ENCODE results near the gene SCYGR3.
"Not testable (repeated sequence)": the region's sequence is repeated elsewhere in the genome, so short reads cannot be mapped to it uniquely, and the experiment has no call there.

Gene SCYGR3

DNA sequence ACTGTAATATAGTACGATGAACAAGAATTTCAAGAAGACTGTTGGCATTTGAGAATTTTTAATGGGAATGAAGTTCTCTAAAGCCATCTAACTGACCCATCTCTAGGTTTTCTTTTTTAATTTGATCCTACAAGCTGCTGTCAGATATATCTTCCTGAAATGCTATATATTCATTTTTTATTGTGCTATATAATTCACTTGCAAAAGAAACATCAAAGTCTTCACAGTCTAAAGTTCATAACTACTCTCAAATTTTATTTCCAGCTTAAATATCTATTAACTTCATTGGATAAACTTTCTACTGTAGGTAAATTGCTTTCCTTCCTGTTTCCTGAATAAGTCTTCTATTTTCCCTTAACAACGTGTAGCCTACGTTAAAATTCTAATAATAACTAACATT, 12.3 kb downstream of the SCYGR3 start:
- DNase-seq (ENCODE audit: extremely low spot score): no peak
- CTCF ChIA-PET: interaction anchor here (0.7 kb wide), 1 partner anchor 138 kb away, joined by 3 read pairs; no protein-coding TSS in a partner anchor
- TF ChIP-seq ELF4 (IDR thresholded peaks at IDR 0.05) (no peak), FOXA1 (IDR thresholded peaks at IDR 0.05) (no peak), BHLHE40 (IDR thresholded peaks at IDR 0.05; ENCODE audit: borderline replicate concordance) (no peak), NFRKB (IDR thresholded peaks at IDR 0.05) (no peak), ARNT (IDR thresholded peaks at IDR 0.05) (no peak), TARDBP (IDR thresholded peaks at IDR 0.05) (no peak), L3MBTL2 (conservative IDR thresholded peaks at IDR 0.05) (no peak), SUZ12 (IDR thresholded peaks at IDR 0.05) (no peak), CTBP1 (IDR thresholded peaks at IDR 0.05; ENCODE audit: borderline replicate concordance) (no peak), PKNOX1 (IDR thresholded peaks at IDR 0.05) (no peak), ZNF384 (IDR thresholded peaks at IDR 0.05) (no peak), FOXK2 (IDR thresholded peaks at IDR 0.05) (no peak), FOXM1 (IDR thresholded peaks at IDR 0.05; ENCODE audit: borderline replicate concordance) (no peak), SP1 (IDR thresholded peaks at IDR 0.05) (no peak), HDGF (IDR thresholded peaks at IDR 0.05; ENCODE audit: borderline replicate concordance) (no peak), LEF1 (IDR thresholded peaks at IDR 0.05; ENCODE audit: borderline replicate concordance) (no peak)
- POLR2A ChIA-PET: no interaction called here

- CTCF ChIA-PET: not testable (repeated sequence)
These were observed 15.7 kb downstream of the SCYGR3 start, which contains the start of gene SCYGR2 for GRCh38 chr2:227598835-227599503. Gene SCYGR2 (plus strand): TSS chr2:227598893. CDS start chr2:227598893, 0 bp downstream.

DNA sequence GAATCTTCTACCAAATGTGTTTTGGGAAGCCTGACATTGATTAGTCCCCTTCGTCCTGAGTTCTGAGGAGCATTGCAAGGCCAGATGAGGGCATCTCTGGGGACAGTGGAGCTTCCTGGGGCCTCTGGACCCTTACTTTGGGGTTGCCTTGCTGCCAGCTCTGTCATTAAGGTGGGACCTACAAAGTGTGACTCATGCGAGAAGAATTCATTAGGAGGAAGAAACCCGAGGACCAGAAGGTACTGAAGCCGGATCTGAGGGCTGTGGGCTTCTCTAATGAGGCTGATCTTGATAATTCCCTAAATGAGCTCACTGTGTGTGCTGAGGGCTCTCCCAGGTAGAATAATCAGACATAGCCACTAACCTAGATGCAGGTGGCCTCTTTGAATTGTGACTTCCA, 16.6 kb downstream of the SCYGR3 start:
- ChIA-PET POLR2A (no interaction called here), CTCF (no interaction called here)
- TF ChIP-seq LEF1 (IDR thresholded peaks at IDR 0.05; ENCODE audit: borderline replicate concordance): no peak
- no peak for TF ChIP-seq ZNF384 (IDR thresholded peaks at IDR 0.05)
- no peak for TF ChIP-seq HDGF (IDR thresholded peaks at IDR 0.05; ENCODE audit: borderline replicate concordance)
- DNase-seq (ENCODE audit: extremely low spot score): no peak

More at GRCh38 chr2:227598835-227599503, 15.7 kb downstream of the SCYGR3 start, which contains the start of gene SCYGR2:
- DNase-seq (ENCODE audit: extremely low spot score); POLR2A ChIA-PET: not testable (repeated sequence)

DNA sequence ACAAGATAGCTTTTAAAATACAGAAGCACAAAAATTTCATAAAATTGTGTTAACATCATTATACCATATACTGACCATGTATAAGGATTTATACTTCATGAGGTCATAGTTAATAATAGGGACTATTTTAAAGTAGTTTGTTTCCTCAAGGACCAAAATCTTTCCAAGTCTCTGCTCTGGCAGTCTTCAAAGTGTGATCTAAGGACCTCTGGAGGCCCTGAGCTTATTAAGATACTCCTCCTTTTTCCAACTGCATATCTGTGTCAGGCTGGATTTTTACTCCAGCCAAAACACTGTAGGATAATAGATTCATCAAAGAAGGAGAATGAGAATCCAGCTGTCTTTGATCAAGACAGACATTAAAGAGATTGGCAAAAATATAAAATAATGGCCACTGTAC, 17.6 kb downstream of the SCYGR3 start:
- POLR2A ChIA-PET: no interaction called here
- DNase-seq (ENCODE audit: extremely low spot score): no peak
- CTCF ChIA-PET: no interaction called here
- no peak for TF ChIP-seq FOXM1 (IDR thresholded peaks at IDR 0.05; ENCODE audit: borderline replicate concordance)
- TF ChIP-seq ZNF384 (IDR thresholded peaks at IDR 0.05): no peak
- TF ChIP-seq L3MBTL2 (conservative IDR thresholded peaks at IDR 0.05): no peak
- no peak for TF ChIP-seq ARNT (IDR thresholded peaks at IDR 0.05)
- no peak for TF ChIP-seq SUZ12 (IDR thresholded peaks at IDR 0.05)
- no peak for TF ChIP-seq CTBP1 (IDR thresholded peaks at IDR 0.05; ENCODE audit: borderline replicate concordance)
- TF ChIP-seq HDGF (IDR thresholded peaks at IDR 0.05; ENCODE audit: borderline replicate concordance): no peak
- TF ChIP-seq BHLHE40 (IDR thresholded peaks at IDR 0.05; ENCODE audit: borderline replicate concordance): no peak

DNA sequence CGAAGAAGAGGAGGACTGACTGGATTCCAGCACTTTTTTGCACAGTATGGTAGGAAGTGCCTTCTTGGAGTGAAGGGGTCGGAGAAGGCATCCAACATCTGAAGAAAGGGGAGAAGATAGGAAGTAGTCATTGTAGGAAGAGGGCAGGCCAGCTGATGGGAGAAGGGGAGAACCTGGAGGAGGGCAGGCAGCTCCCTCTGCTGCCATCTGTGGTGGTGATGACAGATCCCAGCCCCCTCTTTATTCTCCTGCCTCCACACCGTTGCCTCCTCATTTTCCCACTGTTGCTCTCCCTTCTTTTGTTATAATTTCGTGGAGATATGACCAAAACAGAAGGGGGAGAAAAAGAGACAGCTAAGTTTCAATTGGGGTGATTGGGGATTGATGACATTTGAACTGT, 18.8 kb downstream of the SCYGR3 start:
- DNase-seq (ENCODE audit: extremely low spot score): no peak
- ChIA-PET CTCF (interaction anchor here (0.6 kb wide), 1 partner anchor 97 kb away, joined by 3 read pairs; no protein-coding TSS in a partner anchor), POLR2A (no interaction called here)
- TF ChIP-seq ARNT (IDR thresholded peaks at IDR 0.05) (no peak), ELF4 (IDR thresholded peaks at IDR 0.05) (no peak), PKNOX1 (IDR thresholded peaks at IDR 0.05) (no peak), LEF1 (IDR thresholded peaks at IDR 0.05; ENCODE audit: borderline replicate concordance) (no peak), SP1 (IDR thresholded peaks at IDR 0.05) (no peak), FOXA1 (IDR thresholded peaks at IDR 0.05) (no peak), TARDBP (IDR thresholded peaks at IDR 0.05) (no peak), NFRKB (IDR thresholded peaks at IDR 0.05) (no peak), CTBP1 (IDR thresholded peaks at IDR 0.05; ENCODE audit: borderline replicate concordance) (no peak), FOXM1 (IDR thresholded peaks at IDR 0.05; ENCODE audit: borderline replicate concordance) (no peak), BHLHE40 (IDR thresholded peaks at IDR 0.05; ENCODE audit: borderline replicate concordance) (no peak), SUZ12 (IDR thresholded peaks at IDR 0.05) (no peak), HDGF (IDR thresholded peaks at IDR 0.05; ENCODE audit: borderline replicate concordance) (no peak), L3MBTL2 (conservative IDR thresholded peaks at IDR 0.05) (no peak), FOXK2 (IDR thresholded peaks at IDR 0.05) (no peak)

DNA sequence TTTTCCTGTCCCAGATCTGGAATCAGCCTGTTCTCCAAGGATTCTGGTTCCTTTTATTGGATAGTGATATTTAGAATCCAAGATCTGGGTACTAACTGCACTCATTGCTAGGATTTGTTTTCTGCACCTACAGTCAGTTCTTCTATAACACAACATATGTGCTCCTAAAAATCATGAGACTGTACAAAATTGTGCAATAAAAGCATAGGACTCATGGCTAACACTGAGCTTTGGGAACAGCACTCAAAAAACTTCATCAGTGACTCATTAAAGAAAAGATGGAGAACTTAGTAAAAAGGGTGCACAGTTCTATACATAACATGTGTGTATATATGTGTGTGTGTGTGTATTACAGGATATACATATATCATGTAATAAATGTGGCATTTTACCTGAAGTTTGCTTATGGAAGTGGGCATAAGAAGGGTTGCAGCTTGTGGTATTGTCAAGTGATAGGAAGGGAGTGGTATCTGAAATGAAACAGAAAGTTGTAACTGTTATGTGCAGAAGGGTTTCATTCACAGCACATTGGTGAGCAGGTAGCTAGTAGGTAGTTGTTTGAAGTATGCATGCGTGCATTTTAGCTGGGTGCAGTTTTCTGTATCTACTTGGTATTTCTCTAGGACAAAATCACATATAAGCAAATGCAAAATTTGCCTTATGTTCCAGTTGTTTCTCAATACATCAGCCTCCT, 21.8 kb downstream of the SCYGR3 start:
- DNase-seq (ENCODE audit: extremely low spot score): no peak
- TF ChIP-seq L3MBTL2 (conservative IDR thresholded peaks at IDR 0.05): no peak
- TF ChIP-seq FOXK2 (IDR thresholded peaks at IDR 0.05): no peak
- no peak for TF ChIP-seq HDGF (IDR thresholded peaks at IDR 0.05; ENCODE audit: borderline replicate concordance)
- no peak for TF ChIP-seq SUZ12 (IDR thresholded peaks at IDR 0.05)
- TF ChIP-seq PKNOX1 (IDR thresholded peaks at IDR 0.05): no peak
- TF ChIP-seq FOXA1 (IDR thresholded peaks at IDR 0.05): no peak
- no peak for TF ChIP-seq SP1 (IDR thresholded peaks at IDR 0.05)
- CTCF ChIA-PET: no interaction called here
- POLR2A ChIA-PET: no interaction called here
